HG02759 (cell line): ENCODE results near the gene HMGB2.
A peak's percentile ranks its signal among the peaks of the same experiment; 100 is the strongest.

Source experiments
- ATAC-seq: cut with Tn5 transposase; IDR thresholded peaks from one replicate; pipeline ENCODE4 v1.9.1; 2021; ENCODE audit warnings: mild to moderate bottlenecking, moderate library complexity; ENCODE audit not compliant: unreplicated experiment

HMGB2 gene

GRCh38 chr4:173334891-173335752 is 964 bp upstream of the HMGB2 start:
- peak; percentile 40 for ATAC-seq

- peak; percentile 5 for ATAC-seq
These were observed 487 bp downstream of the HMGB2 start for GRCh38 chr4:173333658-173334084.

DNA sequence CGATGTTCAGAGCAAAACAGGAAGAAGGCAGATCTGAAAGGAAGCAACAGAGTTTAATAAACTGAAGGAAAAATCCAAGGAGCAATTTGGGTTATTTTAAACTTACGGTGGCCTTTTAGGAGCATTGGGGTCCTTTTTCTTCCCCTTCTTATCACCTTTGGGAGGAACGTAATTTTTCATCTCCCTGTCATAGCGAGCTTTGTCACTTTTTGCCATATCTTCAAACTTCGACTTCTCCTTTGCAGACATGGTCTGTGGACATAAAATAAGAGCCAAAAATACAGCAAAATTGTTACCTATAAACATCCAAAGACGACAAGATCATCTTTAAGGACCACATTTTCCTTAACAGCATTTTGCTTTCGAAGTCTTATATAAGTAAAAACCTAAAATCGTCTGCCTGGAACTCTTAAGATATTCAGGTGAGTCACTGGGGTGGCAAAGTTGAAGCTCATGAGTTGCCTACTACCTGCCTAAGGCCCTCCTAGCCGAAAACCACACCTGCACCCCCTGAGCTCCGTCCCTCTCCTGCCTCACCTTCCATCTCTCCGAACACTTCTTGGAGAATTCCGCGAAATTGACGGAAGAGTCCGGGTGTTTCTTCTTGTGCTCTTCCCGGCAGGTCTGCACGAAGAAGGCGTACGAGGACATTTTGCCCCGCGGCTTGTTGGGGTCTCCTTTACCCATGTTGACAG is 1.0 kb downstream of the HMGB2 start:
- ATAC-seq = no peak

- ATAC-seq = no peak
These were observed 2.1 kb downstream of the HMGB2 start for GRCh38 chr4:173332021-173332487.

DNA sequence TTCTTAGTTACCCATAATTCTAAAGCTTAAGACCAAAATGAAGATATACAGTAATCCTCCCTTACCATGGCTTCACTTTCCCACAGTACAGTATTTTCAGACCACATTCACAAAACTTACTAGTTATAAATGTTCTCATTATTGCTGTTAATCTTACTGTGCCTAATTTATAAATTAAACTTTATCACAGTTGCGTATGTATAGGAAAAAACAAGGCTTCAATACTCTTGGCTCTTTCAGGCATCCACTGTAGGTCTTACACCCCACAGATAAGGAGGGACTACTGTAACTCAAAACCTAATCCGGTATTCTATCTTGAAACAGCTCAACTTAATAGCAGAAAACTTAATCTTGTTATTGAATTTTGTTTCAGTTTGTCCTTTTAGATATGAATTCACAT is 3.6 kb downstream of the HMGB2 start:
- no peak for ATAC-seq

DNA sequence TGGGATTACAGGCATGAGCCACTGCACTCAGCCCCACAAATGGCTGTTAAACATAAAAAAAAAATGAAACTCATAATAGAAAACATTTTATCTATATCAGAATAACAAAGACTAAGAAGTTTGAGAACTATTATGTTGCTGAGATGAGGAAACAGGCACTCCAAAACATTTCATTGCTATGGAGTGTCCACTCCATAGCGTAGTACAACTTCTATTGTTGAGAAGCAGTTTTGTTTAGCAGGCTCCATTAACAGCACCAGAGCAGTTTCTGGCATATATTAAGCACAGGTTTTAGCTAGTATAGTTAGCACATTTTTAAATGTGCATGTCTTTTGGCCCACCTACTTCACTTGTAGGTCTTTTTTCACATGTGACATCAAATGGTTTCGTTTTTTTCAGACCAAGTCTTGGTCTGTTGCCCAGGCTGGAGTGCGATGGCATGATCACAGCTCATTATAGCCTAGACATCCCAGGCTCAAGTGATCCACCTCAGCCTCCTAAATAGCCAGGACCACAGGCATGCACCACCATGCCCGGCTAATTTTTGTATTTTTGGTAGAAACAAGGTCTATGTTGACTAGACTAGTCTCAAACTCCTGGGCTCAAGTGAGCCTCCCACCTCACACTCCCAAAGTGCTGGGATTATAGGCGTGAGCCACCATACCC is 5.8 kb downstream of the HMGB2 start:
- ATAC-seq = no peak

- no peak for ATAC-seq
These were observed 9.0 kb downstream of the HMGB2 start for GRCh38 chr4:173325007-173325736.

DNA sequence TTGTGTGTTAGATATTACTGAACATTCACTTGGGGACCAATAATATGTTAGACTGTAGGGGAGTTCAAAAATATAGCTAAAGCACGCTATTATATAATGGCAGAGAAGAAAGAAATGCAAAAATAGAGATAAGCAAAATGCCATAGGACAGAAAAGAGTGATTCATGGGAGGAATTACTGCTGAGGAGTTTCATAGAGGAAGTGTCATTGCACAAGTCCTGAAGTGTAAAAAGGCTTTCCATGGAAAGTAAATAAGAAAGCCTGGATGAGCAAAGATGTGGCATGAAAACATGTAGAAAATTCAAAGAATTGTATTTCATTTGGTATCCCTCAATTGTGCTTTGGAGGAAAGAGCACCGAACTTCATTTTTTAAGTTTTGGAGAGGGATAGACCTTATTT is 14.5 kb downstream of the HMGB2 start:
- no peak for ATAC-seq

DNA sequence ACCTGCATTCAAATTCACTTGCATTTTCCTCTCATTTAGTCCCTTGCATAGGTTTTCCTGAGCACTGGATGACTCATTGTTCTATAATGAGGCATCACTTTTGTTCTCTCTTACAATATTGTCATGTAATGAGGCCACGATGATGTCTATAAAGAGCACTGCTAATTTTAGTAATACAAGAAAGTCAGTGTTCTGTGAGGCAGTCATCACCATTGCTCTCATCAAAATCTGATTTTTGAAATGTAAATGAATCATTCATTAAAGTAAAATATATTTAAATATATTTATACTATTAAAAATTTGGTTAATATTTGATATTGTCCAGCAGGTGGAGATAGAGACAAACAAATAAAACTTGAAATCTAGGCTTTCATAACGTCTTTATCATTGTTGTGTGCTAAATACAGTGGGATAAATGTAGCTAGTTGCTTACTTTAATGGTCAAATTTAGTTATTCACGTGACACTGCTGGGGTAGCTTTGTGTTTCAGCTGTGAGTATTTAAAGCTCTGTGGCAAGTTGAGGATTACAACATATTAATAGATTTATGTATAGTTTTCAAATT is 15.4 kb downstream of the HMGB2 start:
- peak; percentile 40 for ATAC-seq

DNA sequence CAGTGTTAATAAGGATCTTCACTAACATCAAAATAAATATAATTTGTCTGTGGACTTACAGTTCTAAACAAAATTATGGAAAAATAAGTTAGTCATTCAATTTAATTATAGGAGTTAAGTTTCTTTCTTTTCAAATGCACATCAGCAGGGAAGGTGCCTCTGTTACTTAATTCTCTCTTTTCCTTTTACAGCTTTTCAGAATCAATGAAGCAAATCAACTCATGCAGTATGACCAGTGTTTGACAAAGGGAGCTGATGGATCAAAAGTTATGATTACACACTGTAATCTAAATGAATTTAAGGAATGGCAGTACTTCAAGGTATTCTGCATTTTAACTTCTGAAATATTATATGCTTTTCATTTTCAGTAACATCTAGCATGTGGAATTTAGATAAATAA is 15.9 kb downstream of the HMGB2 start:
- no peak for ATAC-seq

GRCh38 chr4:173317004-173317403 is 17.2 kb downstream of the HMGB2 start:
- peak; percentile 55 for ATAC-seq

DNA sequence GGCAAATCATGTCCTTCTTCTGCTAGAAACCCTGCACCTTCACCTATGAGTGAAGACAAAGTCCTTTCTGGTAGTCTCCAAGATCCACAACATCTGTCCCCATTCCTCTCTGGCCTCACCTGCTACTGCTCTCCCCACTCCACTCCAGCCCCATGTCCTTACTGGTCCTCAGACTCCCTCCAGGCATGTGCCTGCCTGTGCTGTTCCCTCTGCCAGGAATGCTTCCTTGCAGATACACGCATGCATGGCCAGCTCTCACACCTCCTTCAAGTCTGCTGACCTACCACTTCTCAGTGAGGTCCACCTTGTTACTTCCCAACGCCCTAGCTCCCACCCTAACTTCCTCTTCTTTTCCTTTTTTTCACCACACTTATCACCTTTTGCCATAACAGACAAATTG is 18.1 kb downstream of the HMGB2 start:
- ATAC-seq = no peak

- ATAC-seq = no peak
These were observed 19.4 kb downstream of the HMGB2 start for GRCh38 chr4:173314715-173315114.

- ATAC-seq = no peak
These were observed 22.8 kb downstream of the HMGB2 start for GRCh38 chr4:173311368-173311767.

DNA sequence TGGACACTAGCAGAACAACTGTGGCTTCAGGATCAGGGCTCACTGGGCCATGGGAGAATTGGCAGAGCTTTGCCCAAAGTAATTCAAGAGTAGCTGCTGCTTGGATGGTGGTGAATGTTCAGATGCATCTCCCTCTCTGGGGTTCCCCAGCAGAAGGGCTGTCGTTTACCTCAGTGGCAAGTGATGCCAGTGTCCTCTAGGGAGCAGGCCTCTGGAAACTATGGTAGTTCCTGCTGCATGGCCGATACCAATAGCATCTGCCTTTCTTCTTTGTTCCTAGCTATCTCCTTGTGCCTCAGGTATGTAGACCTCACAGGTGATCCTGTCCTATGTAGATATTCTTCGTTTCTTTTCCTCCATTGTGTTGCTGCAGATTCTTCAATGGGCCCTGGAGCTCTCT is 26.4 kb downstream of the HMGB2 start:
- ATAC-seq = no peak

DNA sequence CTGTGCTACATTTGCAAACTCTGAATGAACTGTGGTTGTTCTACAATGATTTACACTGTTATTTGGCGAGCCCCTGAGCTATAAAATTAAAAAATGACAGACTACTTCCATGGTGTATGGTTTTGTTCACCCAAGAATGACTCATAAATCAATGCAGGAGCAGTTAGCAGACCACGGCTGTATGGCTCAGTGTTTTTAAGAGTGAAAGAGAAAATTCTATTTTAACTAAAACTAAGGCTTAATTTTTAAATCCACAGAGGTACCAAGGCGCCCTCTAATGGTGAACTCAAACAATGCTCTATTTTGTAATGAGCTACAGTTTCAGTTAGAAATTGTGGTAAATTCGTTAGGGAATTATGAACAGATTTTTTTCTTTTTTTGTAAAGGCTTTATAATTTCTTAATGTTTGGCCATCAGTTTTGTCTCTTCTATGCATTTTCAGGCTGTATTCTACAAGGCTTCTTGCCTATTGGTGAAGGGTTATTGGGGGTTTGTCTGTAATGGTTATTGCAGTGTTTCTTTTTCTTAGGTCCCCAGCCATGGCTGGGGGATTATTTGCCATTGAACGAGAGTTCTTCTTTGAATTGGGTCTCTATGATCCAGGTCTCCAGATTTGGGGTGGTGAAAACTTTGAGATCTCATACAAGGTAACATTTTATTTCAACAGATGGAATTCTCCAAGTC is 32.5 kb downstream of the HMGB2 start:
- peak; percentile 70 for ATAC-seq

DNA sequence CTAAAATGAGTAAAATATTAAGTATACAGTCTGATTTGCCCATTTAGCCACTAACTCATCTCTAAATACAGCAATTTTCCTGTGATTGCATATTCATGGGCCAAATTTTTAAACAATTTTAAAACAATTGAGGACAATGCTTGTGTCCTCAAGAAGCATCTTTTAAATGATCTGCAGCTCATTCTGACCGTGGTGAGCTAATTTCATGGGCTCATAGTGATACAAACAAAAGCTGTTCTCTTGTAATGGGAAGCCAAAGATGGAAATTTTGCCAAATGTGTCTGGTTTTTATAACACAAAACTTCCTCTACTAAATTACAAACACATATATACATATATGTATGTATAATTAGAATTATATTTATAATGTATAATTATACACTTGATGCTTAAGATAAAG is 39.7 kb downstream of the HMGB2 start:
- no peak for ATAC-seq

- ATAC-seq = no peak
These were observed 40.5 kb downstream of the HMGB2 start for GRCh38 chr4:173293663-173294062.

DNA sequence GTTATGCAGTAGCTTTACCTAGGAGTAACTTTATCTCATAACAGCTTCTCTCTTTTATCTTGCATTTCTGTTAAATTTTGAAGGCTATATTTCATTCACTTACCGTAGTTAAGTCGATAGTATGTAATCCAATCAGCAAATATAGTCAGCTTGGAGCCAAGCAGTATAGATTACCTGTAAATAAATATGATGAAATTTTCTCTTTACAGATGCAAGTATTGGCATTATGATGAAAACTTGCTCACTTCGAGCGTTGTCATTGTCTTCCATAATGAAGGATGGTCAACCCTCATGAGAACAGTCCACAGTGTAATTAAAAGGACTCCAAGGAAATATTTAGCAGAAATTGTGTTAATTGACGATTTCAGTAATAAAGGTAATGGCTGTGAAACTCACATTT is 42.3 kb downstream of the HMGB2 start:
- no peak for ATAC-seq

GRCh38 chr4:173289353-173289727 is 44.8 kb downstream of the HMGB2 start:
- peak; percentile 9 for ATAC-seq
